A549 (cell line): ENCODE measurements around the gene TTC17. TPM values are rescaled to one million over a fixed set of nuclear protein-coding genes. Genes with fewer than 3 reads are reported as not detected.
A peak's percentile ranks its signal among the peaks of the same experiment; 100 is the strongest.

ENCODE experiments used
- ATAC-seq, 2 experiments: fragments of 200-7000 bp in 1 of 2; fragments of >200 bp in 1 of 2; cut with Nextera tagmentation in 1 of 2; cut with Tn5 transposase in 1 of 2; 3 replicates each; pipeline versions ENCODE4 v1.8.0 to v1.9.1; 2018 to 2020; ENCODE audit warnings: mild to moderate bottlenecking in 1 of 2, moderate library complexity in 1 of 2
- CTCF ChIA-PET: fragments of 300-600 bp; sonication (Branson Sonifier 250); formaldehyde crosslinking; extraction: SDS; loops from one replicate; lab custom pipeline; 2021; ENCODE audit warnings: antibody characterized with exemption, inconsistent platforms; lab: Yijun Ruan, JAX
- POLR2A ChIA-PET: fragments of 350-600 bp; formaldehyde crosslinking; extraction: SDS; loops from one replicate; lab custom pipeline; 2021; ENCODE audit warnings: antibody characterized with exemption, inconsistent platforms; lab: Yijun Ruan, JAX
- DNase-seq, 2 experiments: peaks; one replicate each; pipeline versions ENCODE4 v3.0.0 to v3.0.0-alpha.2; 2011 to 2016; ENCODE audit warnings: low read depth in 1 of 2, low spot score in 1 of 2
- FAIRE-seq: peaks from 2 replicates; lab custom pipeline; 2011; peaks lifted over from hg19 to GRCh38; lab: Jason Lieb, UNC
- H3K27ac ChIP-seq, 2 experiments: fragments of >200 bp; sonication (Bioruptor Twin); formaldehyde crosslinking; 3 replicates each; pipeline ENCODE4 v1.5.1; 2016 to 2017
- H3K4me1 ChIP-seq: fragments of >200 bp; sonication (Bioruptor Twin); formaldehyde crosslinking; 3 replicates; pipeline ENCODE4 v1.6.1; 2016
- H3K4me2 ChIP-seq: fragments of >200 bp; sonication (Bioruptor Twin); formaldehyde crosslinking; 3 replicates; pipeline ENCODE4 v1.6.1; 2016
- H3K4me3 ChIP-seq: fragments of >200 bp; sonication (Bioruptor Twin); formaldehyde crosslinking; 3 replicates; pipeline ENCODE4 v1.5.1; 2016
- H3K9me3 ChIP-seq: fragments of >200 bp; sonication (Bioruptor Twin); formaldehyde crosslinking; 3 replicates; pipeline ENCODE4 v1.6.1; 2016
- E2F6 ChIP-seq: IDR thresholded peaks from 2 replicates; pipeline ENCODE4 v1.6.1; 2012; ENCODE audit warnings: low read depth, borderline replicate concordance
- EHF ChIP-seq: fragments of 250-450 bp; sonication (Bioruptor Pico); IDR thresholded peaks from 2 replicates; pipeline ENCODE4 v1.5.0; 2020; ENCODE audit warnings: mild to moderate bottlenecking
- FOSL2 ChIP-seq, 2 experiments: fragments of 450-650 bp in 1 of 2; fragments of >200 bp in 1 of 2; sonication (Bioruptor Twin) in 1 of 2; formaldehyde crosslinking; IDR thresholded peaks; 2 replicates each; pipeline versions ENCODE4 v1.5.0 to v1.6.1; 2016 to 2020; ENCODE audit warnings: mild to moderate bottlenecking in 1 of 2, moderate library complexity in 1 of 2
- JUNB ChIP-seq: fragments of >200 bp; sonication (Bioruptor Twin); formaldehyde crosslinking; IDR thresholded peaks from 2 replicates; pipeline ENCODE4 v1.6.1; 2016
- KDM1A ChIP-seq: fragments of 200-600 bp; sonication (generic); IDR thresholded peaks from 2 replicates; pipeline ENCODE4 v1.6.1; 2016; ENCODE audit warnings: low read depth, mild to moderate bottlenecking
- PBX3 ChIP-seq: IDR thresholded peaks from 2 replicates; pipeline ENCODE4 v1.6.1; 2012
- REST ChIP-seq: fragments of 200-600 bp; sonication (generic); IDR thresholded peaks from 2 replicates; pipeline ENCODE4 v1.6.1; 2016; ENCODE audit warnings: antibody characterized with exemption, mild to moderate bottlenecking, moderate library complexity
- TP53 ChIP-seq: fragments of 250-450 bp; sonication (Bioruptor Pico); IDR thresholded peaks from 2 replicates; pipeline ENCODE4 v1.5.0; 2021; ENCODE audit warnings: mild to moderate bottlenecking, moderate library complexity
- USF2 ChIP-seq: fragments of 450-650 bp; IDR thresholded peaks from 2 replicates; pipeline ENCODE4 v1.6.1; 2014; ENCODE audit warnings: antibody characterized with exemption
- ZC3H11A ChIP-seq: fragments of 450-650 bp; IDR thresholded peaks from 2 replicates; pipeline ENCODE4 v1.6.1; 2014; ENCODE audit warnings: antibody characterized with exemption, mild to moderate bottlenecking
- ZNF302 ChIP-seq: fragments of 250-450 bp; sonication (Bioruptor Pico); IDR thresholded peaks from 2 replicates; pipeline ENCODE4 v1.9.0; 2021; ENCODE audit warnings: inconsistent platforms, mild to moderate bottlenecking, moderate library complexity
- WGBS: methylation state at CpG from one replicate; pipeline ENCODE4 v1.1.6; 2017; ENCODE audit errors: missing lambda C conversion rate; 5-methylcytosine and 5-hydroxymethylcytosine counted together
- polyA plus RNA-seq, 4 experiments: library from polyadenylated mRNA; depleted of rRNA in 3 of 4; stranded (reverse); fragments of >200 nt; fragmentation: RNase III in 1 of 4; extraction: RNeasy Plus Mini Kit Qiagen cat#74134 plus additional on column Dnase treatment in 1 of 4; gene quantifications; 2 replicates in 3 of 4; 3 replicates in 1 of 4; pipeline ENCODE4 v1.2.3, GENCODE V29; 2011 to 2017
- TF ChIP-seq, protein P1 (sequence below): fragments of 150-350 bp; IDR thresholded peaks from 2 replicates; pipeline ENCODE4 v1.6.1; 2014; ENCODE audit warnings: low read depth, mild to moderate bottlenecking, low read length
- TF ChIP-seq, protein P2 (sequence below): fragments of 250-450 bp; sonication (Bioruptor Pico); IDR thresholded peaks from 2 replicates; pipeline ENCODE4 v1.5.0; 2020; ENCODE audit warnings: low read depth, mild to moderate bottlenecking, moderate library complexity

Gene TTC17
- polyA plus RNA-seq, 2 of the 4 experiments (the other 2 are of a cell fraction): 28.9 to 89.4 TPM

- TF ChIP-seq E2F6 (0 out of 2 replicates have a peak, but pooled peaks have one; percentile 65), ZNF302 (CRISPR knock-in tag) (no peak), REST (peak; percentile 44; the same call in 1 of the 2 replicates), ZC3H11A (no peak)
- TF ChIP-seq, all 56 proteins: peak for 2
- DNase-seq: no peak
- H3K27ac ChIP-seq: peak overlapping the region; percentile 92 to 98
- H3K4me1 ChIP-seq: peaks cover 10% of the 10 kb centered on the region
- CTCF ChIA-PET: interaction anchor here (0.9 to 2.1 kb wide), 6 partner anchors 12 to 76 kb away, joined by 3 to 5 read pairs (median 4); no protein-coding TSS in a partner anchor
- H3K4me3 ChIP-seq: peak overlapping the region; percentile 66
- POLR2A ChIA-PET: interaction anchor here (0.8 to 1.8 kb wide), 8 partner anchors 9 to 65 kb away, joined by 3 to 17 read pairs (median 4); partner anchors contain the start of gene API5
- H3K9me3 ChIP-seq: no peaks in the 10 kb centered on the region
- no peak for ATAC-seq
- H3K4me2 ChIP-seq: peak overlapping the region; percentile 86
- peak; percentile 13 for FAIRE-seq
- 20% methylated on average over 16 of the region's 16 CpGs for WGBS
Observed at GRCh38 chr11:43358279-43358800, 380 bp upstream of the TTC17 start.

- ChIA-PET POLR2A (interaction anchor here (0.6 to 1.8 kb wide), 5 partner anchors 8 to 48 kb away, joined by 3 to 17 read pairs (median 7); partner anchors contain the start of gene API5), CTCF (interaction anchor here (1.0 to 2.1 kb wide), 3 partner anchors 19 to 76 kb away, joined by 3 to 5 read pairs (median 3); no protein-coding TSS in a partner anchor)
- Histone ChIP-seq H3K4me3 (peak overlapping the region; percentile 66), H3K4me1 (peaks cover 10% of the 10 kb centered on the region), H3K9me3 (no peaks in the 10 kb centered on the region)
- no peak for FAIRE-seq
- TF ChIP-seq TP53 (CRISPR knock-in tag): no peak
- no peak for TF ChIP-seq JUNB
- TF ChIP-seq, protein P1, sequence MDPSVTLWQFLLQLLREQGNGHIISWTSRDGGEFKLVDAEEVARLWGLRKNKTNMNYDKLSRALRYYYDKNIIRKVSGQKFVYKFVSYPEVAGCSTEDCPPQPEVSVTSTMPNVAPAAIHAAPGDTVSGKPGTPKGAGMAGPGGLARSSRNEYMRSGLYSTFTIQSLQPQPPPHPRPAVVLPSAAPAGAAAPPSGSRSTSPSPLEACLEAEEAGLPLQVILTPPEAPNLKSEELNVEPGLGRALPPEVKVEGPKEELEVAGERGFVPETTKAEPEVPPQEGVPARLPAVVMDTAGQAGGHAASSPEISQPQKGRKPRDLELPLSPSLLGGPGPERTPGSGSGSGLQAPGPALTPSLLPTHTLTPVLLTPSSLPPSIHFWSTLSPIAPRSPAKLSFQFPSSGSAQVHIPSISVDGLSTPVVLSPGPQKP: no peak
- TF ChIP-seq USF2: no peak
- no peak for TF ChIP-seq FOSL2 (IDR thresholded peaks at IDR 0.05)
- TF ChIP-seq FOSL2 (CRISPR knock-in tag; IDR thresholded peaks at IDR 0.05): no peak
- no peak for TF ChIP-seq PBX3
- TF ChIP-seq, protein P2, sequence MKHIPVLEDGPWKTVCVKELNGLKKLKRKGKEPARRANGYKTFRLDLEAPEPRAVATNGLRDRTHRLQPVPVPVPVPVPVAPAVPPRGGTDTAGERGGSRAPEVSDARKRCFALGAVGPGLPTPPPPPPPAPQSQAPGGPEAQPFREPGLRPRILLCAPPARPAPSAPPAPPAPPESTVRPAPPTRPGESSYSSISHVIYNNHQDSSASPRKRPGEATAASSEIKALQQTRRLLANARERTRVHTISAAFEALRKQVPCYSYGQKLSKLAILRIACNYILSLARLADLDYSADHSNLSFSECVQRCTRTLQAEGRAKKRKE (CRISPR knock-in tag): no peak
- TF ChIP-seq KDM1A: no peak
- TF ChIP-seq EHF (CRISPR knock-in tag): no peak
- TF ChIP-seq, all 56 proteins: peak for 0
- peak; percentile 15 to 35 for DNase-seq
- Histone ChIP-seq H3K4me2 (peak overlapping the region; percentile 91), H3K27ac (peak overlapping the region; percentile 92 to 98)
- peak; percentile 58 to 72 for ATAC-seq
- 1% methylated on average over 14 of the region's 14 CpGs for WGBS
Observed at GRCh38 chr11:43359422-43359818, 700 bp downstream of the TTC17 start.
